Sigmoid colon (tissue), 4 donors: ENCODE results near the gene CFAP61.

Source experiments
- POLR2A ChIP-seq, 2 donors: fragments of 450-650 bp; IDR thresholded peaks; one replicate each; pipeline ENCODE4 v1.6.1; 2016; ENCODE audit warnings: antibody characterized with exemption in 2 of 2, mild to moderate bottlenecking in 2 of 2, moderate library complexity in 2 of 2
- POLR2AphosphoS5 ChIP-seq, 4 donors: sonication (generic); formaldehyde crosslinking; IDR thresholded peaks; one replicate each; pipeline ENCODE4 v1.6.1; 2017; ENCODE audit warnings: antibody characterized with exemption in 4 of 4
- TF ChIP-seq, protein P1 (sequence below), 4 experiments: fragments of 450-650 bp in 3 of 4; fragments of 200-600 bp in 1 of 4; IDR thresholded peaks; one replicate each; pipeline ENCODE4 v1.5.1; 2016 to 2019; ENCODE audit warnings: antibody characterized with exemption in 4 of 4, mild to moderate bottlenecking in 3 of 4, moderate library complexity in 2 of 4

DNA sequence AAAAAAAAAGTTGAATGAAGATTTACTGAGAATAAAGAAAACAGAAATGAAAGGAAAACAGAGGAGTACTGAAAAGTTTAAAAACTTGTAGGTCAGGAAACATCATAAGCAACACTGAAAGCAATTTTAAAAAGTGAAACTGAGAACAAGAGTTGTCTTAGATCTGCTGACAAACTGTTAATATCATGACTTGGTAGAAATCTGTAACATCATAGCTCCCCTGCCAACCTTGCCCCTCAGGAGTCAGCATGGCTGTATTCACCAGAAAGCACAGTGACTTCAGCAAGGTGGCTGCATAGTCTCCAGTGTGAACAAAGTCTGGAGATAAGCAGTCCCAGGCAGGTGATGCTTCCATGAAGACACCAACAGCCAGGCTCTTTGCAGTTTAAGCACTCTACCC, 29.8 kb upstream of the CFAP61 start:
- TF ChIP-seq, protein P1, sequence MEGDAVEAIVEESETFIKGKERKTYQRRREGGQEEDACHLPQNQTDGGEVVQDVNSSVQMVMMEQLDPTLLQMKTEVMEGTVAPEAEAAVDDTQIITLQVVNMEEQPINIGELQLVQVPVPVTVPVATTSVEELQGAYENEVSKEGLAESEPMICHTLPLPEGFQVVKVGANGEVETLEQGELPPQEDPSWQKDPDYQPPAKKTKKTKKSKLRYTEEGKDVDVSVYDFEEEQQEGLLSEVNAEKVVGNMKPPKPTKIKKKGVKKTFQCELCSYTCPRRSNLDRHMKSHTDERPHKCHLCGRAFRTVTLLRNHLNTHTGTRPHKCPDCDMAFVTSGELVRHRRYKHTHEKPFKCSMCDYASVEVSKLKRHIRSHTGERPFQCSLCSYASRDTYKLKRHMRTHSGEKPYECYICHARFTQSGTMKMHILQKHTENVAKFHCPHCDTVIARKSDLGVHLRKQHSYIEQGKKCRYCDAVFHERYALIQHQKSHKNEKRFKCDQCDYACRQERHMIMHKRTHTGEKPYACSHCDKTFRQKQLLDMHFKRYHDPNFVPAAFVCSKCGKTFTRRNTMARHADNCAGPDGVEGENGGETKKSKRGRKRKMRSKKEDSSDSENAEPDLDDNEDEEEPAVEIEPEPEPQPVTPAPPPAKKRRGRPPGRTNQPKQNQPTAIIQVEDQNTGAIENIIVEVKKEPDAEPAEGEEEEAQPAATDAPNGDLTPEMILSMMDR (IDR thresholded peaks at IDR 0.05), result no peak
- TF ChIP-seq POLR2AphosphoS5 (IDR thresholded peaks at IDR 0.05) (no peak), POLR2A (IDR thresholded peaks at IDR 0.05) (no peak)
